GM18861 (cell line): ENCODE results near the gene FBXW7.

ENCODE experiments used
- ATAC-seq: cut with Tn5 transposase; IDR thresholded peaks from one replicate; pipeline ENCODE4 v1.9.1; 2021; ENCODE audit not compliant: unreplicated experiment

Gene FBXW7

DNA sequence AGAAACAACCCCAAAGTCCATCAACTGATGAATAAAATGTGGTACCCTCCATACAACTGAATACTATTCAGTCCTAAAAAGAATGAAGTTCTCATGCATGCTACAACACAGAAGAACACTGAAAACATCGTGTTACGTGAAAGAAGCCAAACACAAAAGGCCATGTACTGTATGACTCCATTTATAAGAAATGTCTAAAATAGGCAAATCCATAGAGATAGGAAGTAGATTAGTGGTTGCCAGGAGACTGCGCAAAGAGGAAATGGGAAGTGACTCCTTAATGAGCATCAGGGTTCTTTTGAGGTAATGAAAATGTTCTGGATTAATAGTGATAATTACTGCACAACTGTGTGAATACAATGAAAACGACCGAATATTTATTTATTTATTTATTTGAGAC, 23.4 kb downstream of the FBXW7 start:
- ATAC-seq = no peak

DNA sequence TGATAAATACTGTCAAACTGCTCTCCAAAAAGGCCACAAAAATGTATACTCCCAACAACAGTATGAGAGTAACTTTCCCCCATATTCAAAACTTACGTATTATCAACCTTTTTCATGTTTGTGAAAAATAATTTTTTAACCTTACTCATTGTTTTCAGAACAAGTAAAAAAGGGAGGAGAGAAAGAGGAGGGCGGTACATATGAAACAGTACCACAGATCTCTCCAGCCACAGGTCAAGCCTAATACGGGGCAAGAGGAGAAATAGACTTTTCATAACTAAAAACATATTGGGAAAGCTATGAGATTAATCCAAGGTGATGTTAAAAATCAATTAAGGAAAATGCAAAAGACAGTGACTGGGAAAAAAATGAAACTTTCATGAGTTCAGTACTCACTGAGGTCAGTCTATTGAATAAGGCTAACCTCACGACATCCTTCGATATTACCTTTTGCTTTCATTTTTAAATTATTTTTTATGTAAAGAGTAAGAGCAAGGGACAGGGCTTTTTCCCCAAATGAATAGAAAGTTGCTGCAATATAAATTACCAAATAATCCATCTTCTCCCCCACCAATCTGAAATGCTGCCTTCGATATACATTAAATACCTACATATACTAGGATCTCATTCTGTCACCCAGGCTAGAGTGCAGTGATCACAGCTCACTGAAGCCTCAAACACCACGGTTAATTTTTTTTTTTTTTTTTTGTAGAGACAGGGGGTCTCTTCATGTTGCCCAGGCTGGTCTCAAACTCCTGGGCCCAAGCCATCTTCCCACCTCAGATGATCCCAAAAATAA, 25.3 kb downstream of the FBXW7 start:
- no peak for ATAC-seq

DNA sequence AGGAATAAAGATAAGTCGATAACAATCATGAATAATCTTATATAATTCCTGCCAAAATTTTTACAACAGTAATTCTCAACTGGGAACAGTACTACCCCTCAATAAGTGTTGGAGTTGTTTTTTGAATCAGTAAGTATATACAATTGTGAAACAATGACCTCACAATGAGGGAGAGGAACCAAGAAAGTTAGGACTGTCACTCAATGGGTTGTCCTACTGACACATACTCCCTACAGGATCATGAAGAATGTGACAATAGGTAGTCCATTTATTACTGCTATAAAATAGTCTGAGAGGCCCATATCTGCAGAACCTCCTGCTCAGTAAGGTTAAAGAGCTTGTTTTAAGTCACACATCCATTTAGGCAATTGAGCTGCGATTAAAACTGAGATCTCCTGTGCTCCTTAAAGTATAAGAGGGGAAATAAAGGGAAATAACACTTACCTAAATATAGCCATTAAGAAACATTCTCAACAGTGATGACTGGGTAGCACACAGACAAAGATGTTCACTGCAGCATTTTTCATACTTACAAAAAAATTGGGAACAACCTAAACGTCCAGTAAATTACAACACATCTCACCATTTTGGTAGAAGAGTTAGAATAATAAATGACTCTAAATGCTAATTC, 26.2 kb downstream of the FBXW7 start:
- ATAC-seq = no peak

DNA sequence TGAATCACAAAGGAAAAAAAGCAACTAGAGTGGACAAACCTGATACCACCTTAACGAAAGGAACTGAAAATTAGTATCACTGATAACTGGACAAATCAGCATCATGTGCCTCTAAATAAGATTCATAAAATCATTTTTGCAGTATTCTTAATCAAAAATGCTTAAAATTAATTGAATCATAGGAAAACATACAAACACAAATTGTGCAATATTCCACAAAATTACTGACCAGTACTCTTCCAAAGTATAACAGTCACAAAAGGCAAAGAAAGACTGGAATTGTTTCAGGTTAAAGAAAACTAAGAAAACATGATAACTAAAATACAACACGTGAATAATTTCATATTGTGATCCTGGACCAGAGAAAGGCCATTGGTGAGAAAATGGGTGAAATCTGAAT, 27.1 kb downstream of the FBXW7 start:
- ATAC-seq = no peak

DNA sequence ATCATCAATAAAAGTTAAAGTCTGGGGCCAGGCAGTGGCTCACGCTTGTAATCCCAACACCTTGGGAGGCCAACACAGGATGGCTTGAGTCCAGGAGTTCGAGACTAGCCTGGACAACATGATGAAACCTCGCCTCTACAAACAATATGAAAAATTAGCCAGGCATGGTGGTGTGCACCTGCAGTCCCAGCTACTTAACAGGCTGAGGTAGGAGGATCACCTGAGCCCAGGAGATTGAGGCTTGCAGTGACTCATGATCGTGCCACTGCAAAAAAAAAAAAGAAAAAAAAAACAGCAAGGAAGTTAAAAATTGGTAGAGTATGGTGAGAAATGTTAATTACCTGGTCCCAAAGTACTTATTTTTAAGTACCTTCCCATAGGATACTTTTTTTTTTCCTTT, 27.5 kb downstream of the FBXW7 start:
- no peak for ATAC-seq

DNA sequence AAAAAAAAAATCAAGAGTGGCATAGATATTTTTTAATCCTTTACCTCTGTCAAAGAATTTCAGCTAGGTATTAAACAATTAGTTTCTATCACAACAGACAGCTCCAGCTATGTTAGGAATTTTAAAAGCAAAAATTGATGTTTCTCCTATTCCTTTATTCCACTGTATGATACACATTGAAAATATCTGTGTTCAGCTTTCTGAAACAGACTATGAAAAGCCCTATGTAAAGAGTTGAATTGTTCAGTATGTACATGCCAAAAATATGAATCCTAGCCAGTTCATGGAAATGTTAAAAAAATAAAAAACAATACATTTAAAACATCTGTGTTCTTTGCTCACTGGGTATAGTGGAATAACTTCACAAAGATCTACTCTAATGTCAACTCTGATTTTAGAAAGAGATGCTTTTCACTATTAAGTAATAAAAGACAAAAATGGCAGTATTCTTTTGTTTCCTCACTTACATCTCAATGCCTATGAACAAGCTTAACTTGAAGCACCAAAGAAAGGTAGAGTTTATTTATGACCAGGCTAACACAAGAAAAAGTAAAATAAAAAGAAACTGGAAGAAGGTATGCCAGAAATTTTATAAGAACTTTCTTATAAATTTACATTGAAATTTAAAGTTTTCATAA, 32.1 kb downstream of the FBXW7 start:
- no peak for ATAC-seq

DNA sequence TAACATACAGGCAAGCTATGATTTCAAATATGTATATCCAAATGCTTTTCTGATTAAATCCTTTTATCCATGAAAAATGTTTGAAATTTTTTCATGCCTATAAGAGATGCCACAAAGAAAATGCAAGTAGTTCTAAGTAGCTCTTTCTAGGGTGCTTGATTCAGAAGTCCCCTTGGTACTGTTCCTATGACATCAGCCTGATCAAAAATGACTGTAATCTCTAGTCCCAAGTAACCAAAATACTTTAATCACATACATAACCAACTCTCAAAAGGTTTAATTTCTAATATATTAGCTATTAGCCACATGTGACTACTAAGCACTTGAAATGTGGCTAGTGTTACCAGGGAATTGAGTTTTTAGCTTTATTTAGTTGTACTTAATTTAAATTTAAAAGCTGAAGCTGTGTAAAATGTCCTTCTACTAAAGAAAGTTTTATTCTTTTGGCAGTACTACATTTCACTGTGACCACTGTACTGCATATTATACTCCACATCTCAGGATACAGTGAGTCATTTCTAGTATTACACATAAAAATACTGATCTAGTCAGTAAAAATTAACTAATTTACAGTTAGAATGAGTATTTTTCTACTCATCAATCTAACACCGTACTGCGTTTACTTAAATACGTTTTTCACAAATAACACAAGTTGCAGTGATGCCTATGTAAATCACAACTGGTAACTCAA, 33.9 kb downstream of the FBXW7 start:
- peak; percentile 45 for ATAC-seq

DNA sequence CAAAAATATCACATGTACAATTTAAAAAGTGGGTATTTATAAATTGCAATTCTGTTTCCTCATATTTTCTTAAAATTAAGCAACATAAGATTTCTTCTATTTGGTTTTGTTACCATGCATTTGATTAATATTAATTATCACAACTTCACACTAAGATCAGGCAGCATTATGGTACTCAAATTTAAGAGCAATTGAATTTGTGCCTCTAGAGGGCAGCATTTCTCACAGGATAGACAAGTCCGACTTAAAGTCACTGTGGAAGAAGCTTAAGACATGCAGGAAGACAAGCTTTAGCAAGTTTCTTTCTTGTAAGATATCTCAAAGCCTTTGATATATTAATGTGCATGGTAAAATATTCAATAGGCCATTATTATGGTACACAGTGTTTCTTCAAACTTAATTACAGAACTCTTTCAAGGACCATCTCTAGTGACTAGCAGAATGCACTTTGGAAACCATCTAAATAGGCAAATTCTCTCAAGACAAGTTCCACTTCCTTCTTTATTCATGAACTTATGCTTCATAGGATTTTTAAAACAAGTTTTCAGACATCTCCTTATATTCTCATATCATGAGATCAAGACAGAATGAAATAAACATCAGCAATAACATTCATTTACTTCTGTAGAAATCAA, 35.0 kb downstream of the FBXW7 start:
- peak; percentile 42 for ATAC-seq

DNA sequence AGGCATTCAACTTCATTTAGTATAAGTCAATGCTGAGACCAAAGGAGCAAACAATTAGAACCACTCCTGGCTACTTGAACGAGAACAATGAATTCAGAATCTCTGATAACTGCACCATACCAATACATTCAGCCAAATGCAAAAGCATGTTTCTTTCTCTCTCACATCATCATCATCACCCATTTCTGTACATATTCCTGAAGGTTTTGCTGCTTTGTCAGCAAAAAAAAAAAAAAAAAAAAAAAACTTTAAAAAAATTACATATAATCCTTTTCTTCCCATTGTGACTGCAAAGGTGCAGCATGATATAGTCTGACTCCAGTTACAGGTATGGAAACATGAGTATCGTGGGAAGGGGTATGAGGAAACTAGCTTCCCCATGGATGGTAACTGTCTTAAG, 35.6 kb downstream of the FBXW7 start:
- ATAC-seq = no peak

DNA sequence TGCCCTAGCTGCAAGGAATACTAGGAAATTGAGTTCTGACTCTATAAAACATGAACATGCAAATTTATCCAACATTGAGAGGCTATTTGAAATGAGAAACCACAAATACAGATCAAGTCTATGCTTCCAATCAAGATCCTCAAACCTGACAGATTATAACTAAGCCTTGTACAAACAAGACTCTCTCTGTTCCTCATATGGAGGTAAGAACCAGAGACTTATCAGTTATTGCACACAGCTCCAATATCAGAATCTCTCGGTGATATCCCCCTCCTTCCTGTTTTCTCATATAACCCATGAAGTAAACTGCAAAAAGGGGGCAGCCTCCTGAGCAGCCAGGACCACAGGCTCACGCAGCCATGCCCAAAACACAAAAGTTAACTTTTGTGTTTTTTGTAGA, 36.5 kb downstream of the FBXW7 start:
- ATAC-seq = no peak

DNA sequence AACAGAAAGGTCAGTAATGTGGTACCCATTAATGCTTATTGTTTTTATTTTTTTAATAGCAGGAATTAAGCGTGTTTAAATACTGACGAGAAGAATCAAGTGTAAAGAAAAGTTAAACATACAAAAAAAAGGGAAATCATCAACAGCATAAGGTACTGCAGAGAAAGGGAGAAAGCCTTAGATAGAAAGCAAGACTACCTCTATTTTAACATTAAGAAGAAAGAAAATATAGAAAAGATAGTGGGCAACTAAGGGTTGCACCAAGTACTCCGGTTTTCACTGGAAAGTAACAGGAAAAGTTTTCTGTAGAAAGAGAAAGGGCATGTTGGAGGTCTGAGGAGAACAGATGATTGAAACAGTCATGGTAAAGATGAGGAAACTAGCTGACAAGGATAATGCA, 41.9 kb downstream of the FBXW7 start:
- ATAC-seq = no peak

DNA sequence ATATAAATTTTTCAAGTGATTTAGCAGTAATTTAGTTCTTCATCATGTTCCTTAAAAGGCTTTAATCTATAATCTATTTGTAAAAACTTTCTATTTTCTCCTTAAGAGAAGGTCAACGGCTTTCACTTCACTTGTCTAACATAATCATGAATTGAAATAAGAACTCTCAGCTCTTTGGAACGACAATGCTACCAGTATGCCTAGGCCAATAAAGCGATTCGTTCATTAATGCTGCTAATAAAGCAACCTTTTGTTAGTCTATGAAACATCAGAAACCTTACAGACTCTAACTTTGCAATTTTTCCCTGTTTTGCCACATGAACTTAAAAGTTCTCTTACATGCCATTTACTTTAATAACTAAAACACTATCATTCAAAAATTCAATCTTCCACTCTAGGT, 47.6 kb downstream of the FBXW7 start:
- no peak for ATAC-seq

DNA sequence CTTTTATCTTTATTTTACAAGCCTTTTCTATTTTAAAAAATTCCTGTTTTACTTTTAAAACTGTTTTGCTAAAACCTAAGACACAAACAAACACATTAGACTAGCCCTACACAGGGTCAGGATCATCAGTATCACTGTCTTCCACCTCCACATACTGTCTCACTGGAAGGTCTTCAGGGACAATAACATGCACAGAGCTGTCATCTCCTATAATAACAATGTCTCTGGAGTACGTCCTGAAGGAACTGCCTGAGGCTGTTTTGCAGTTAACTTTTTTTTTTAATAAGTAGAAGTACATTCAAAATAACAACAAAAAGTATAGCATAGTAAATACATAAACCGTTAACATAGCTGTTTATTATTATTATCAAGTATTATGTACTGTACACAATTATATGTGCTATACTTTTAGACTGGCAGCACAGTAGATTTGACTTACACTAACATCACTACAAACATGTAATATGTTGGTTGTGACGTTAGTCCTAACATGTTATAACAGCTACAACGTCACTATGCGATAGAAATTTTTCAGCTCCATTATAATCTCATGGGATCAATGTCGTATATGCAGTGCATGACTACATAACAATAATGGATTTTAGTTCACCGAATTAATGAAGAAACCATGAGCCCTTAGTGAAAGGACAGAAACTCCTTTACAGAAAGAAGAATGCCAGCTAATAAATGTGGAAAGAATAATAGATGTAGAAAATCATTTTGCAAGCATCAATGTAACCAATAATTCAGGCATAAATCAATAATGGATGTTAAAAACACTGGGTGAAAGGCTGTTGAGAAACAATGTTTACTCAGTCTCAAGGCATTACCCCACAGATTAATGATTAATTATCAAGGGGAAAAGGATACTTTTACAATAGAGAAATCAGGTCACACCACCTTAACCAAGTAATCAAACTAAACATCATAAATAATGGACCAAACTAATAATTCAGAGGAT, 49.2 kb downstream of the FBXW7 start:
- peak; percentile 22 for ATAC-seq

DNA sequence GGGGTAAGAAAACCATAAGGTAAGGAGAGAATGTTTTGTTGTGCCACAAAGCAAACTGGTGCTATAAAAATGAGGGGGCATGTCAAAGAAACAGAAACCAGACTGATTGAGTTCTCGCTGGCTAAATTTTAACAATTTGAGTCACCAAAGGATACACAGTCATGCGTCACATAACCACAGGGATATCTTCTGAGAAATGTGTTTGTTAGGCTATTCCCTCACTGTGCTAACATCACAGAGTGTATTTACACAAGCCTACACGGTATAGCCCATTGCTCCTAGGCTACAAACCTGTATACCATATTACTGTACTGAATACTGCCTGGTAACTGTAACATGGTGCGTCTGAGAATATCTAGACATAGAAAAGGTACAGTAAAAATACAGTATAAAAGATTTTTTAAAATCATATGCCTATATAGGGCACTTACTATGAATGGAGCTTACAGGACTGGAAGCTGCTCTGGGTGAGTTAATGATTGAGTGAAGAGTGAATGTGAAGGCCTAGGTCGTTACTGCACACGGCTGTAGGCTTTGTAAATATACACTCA, 50.1 kb downstream of the FBXW7 start:
- ATAC-seq = peak; percentile 92

DNA sequence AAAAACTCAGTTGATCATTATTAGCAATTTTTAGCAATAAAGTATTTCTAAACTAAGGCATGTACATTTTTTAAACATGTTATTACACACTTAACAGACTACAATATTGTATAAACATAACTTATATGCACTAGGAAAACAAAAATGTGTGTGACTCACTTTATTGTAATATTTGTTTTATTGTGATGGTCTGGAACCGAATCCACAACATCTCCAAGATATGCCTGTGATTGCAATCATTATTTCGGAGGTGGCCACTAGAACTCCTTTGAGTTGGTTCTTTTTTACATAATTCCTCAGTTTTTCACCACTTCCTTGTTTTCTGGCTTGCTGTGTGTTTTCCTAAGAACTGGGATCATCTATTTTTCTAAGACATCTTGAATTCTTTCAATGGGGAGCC, 53.7 kb downstream of the FBXW7 start:
- no peak for ATAC-seq

DNA sequence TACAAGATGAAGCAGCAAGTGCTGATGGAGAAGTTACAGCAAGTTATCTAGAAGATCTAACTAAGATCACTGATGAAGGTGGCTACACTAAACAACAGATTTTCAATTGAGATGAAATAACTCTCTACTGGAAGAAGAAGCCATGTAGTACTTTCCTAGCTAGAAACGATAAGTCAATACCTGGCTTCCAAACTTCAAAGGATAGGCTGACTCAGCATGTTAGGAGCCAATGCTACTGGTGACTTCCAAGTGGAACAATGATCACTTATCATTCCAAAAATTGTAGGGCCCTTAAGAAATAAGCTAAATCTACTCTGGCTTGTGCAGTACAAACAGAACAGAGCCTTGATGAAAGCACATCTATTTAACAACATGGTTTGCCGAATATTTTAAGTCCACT, 55.0 kb downstream of the FBXW7 start:
- no peak for ATAC-seq

DNA sequence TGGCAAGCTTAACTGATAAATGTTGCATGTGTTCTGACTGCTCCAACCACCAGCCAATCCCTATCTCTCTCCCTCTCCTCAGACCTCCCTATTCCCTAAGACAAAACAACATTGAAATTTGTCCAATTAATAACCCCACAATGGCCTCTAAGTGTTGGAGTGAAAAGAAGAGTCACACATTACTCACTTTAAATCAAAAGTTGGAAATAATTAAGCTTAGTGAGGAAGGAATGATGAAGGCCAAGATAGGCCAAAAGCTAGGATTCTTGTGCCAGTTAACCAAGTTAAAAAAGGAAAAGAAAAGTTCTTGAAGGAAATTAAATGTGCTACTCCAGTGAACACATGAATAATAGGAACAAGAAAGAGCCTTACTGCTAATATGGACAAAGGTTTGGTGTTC, 55.6 kb downstream of the FBXW7 start:
- no peak for ATAC-seq

DNA sequence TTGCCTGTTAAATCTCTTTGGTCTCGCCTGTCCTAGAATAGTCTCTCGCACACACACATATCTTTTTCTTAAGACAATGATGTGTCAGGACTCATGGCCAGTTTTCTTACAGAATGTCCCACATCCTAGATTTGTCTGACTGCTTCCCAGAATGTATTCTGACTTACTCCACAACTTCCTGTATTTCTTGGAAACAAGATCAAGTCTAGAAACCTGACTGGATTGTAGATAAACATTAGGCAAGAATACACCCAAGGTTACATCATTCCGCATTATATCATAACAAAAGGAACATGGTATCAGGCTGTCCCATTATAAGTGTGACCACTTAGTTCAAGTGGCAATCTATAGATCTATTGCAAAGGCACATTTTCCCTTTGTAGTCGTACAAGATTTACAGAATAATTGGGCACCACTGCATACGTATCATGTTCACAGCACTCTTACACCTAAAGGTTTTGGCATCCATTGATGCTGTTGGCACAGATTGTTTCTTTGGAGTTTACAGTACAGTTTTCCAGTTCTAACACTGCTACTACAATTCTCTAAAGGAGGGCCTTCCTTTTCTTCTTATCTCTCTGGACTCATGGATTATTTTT, 56.4 kb downstream of the FBXW7 start:
- no peak for ATAC-seq

DNA sequence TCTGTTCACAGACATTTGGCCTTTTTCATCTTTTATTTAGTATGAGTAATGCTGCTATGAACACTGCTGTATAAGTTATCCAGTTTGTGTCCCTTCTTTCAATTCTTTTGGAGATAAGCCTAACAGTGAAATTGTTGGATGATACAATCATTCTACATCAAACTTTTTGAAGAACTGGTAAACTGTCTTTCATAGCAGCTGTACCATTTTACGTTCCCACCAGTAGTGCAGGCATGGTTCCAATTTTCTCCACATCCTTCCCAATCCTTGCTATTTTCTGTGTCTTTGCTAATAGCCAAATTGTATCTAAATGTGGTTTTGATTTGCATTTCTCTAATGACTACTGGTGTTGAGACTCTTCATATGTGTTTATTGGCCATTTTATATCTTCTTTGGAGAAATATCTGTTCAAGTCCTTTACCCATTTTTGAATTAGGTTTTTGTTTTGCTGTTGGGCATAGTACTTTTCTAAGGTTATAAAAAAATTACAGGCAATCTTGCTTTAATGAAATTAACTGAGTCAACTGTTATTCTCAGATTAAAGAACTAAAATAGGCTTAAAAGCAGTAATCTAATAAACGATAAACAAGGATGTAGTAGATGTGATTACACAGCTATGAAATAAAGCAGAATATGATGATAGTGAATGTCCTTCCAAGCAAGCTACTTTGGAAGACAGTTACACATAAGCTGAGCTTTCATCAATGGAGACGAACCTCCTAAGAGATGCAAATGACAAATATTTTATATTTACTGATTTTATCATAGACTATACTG, 57.2 kb downstream of the FBXW7 start:
- no peak for ATAC-seq
